Measurements from ENCODE around the gene SLC22A2.
"Not testable (repeated sequence)": the region's sequence is repeated elsewhere in the genome, so short reads cannot be mapped to it uniquely, and the experiment has no call there.

SLC22A2 gene

DNA sequence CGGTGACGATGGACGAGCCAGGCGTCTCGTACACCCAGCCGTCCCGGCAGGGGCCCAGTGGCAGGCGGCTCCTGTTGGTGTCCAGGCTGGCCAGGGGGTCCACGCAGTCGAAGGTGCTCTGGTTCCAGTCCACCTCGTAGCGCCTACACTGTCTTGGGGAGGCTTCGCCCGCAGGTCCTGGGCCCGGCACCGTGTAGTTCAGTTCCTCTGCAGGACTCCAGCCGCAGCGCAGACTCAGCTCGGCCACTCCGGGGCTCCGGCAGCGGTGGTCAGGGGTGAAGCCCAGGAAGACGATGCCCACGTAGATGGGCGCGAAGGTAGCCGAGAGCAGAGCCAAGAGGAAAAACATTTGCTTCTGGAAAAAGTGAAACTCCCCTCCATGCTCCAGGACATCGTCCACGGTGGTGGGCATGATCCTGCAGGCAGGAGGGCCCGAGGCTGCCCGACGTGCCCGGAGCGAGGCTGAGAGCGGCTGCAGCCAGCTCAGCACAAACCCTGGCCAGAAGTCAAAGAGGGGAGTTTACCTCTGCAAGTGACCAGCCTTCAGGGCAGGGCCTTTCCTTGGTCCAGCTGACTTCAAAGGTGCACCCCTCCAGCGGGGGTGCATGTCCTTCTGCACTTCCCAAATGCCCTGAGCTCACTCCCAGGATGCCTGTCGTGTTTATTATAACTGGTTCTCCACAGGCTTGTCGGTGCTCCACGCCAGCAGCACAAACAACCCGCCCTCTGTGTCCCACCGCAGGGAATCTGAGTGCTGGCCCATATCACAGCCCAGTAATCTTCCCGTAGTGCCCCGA lies at the start of gene SLC22A2:
TSS of gene SLC22A2 (minus strand) at position 476 of the 797 bp plus-strand sequence. CDS start at position 412, 64 bp downstream.
- no peak for DNase-seq (ENCODE audit: low read depth in 2 of 3, low spot score in 1 of 3)

DNA sequence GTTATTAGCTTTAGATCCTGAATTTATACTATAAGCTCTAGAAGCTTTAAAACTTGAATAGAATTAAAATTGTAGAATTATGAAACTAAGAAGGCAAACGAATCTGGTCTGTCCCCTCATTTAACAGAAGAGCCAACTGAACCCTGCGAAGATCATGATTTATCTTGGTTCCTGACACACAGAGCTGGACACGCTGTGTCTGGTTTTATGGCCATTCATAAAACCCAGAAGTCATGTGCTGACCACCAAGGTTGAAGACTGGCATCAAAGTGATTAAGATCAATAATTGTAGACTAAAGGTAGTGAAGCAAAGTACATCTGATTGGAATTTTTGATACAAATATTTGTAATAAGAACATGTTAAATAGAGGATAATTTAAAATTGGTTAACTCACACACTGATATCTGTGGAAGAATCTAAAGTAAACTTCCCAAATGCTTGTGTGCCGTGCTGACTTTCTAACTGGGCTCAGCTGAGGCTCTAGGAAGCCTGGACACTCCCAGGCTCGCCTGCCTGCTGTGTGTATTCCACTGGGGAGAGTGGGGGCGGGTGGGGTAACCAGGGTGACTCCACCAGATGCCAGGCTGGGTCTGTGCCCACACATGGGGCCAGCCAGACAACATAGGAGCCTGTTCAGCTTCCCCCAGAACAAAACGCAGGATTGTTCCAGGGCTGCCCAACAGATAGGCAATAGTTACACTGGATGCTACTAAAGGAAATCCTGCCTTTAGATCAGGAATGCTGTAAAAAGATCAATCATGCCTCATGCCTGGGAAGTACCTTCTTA lies 47.5 kb upstream of the SLC22A2 start:
- DNase-seq (ENCODE audit: low read depth in 2 of 3, low spot score in 1 of 3) = no peak

DNA sequence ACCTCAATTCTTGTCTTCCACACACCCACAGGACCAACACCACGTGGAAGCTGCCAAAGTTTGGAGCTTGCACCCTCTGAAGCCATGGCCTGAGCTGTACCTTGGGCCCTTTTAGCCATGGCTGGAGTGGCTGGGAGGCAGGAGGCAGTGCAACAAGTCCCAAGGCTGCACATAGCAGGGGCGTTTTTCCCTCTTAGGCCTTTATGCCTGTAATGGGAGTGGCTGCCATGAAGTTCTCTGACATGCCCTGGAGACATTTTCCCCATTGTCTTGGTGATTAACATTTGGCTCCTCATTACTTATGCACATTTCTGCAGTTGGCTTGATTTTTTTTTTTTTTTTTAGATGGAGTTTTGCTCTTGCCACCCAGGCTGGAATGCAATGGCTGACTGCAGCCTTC lies 45.2 kb upstream of the SLC22A2 start:
- no peak for DNase-seq (ENCODE audit: low read depth in 2 of 3, low spot score in 1 of 3)

DNA sequence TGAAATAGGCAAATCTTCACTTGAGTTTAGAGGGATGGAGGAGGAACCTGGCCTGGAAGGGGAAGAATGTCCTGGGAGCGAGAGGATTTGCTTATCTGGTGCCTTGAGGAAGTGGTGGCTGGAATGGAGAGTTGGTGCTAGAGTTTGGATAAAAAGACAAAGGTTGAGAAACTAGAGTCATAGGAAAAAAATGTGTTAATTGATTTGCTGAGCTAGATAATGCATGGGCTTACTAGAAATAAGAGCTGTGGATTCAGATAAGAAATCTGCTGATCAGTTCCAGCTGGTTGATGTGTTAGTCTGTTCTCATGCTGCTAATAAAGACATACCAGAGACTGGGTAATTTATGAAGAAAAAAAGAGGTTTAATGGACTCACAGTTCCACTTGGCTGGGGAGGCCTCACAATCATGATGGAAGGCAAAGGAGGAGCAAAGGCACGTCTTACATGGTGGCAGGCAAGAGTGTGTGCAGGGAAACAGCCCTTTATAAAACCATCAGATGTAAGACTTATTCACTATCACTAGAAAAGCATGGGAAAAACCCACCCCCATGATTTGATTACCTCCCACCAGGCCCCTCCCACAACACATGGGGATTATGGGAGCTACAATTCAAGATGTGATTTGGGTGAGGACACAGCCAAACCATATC lies 43.9 kb upstream of the SLC22A2 start:
- not testable (repeated sequence) for DNase-seq (ENCODE audit: low read depth in 2 of 3, low spot score in 1 of 3)

DNA sequence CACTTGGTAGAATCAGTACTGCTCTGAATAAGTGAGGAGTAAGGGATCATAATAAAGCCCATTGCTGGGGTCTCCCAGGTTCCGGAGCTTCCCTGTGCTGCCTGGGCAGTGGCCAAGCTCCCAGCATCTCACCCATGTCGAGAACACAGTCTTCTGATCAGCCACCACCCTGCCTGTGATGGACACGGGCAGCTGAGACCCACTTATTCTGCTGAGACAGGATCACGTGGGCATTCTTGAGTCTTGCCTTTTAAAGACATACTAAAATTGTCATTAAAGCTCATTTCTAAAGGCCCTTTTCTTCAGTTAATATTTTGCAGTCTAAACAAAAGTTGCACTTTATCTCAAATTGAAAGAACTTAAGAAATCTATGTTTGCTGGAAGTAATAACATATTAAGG lies 42.7 kb upstream of the SLC22A2 start:
- no peak for DNase-seq (ENCODE audit: low read depth in 2 of 3, low spot score in 1 of 3)

DNA sequence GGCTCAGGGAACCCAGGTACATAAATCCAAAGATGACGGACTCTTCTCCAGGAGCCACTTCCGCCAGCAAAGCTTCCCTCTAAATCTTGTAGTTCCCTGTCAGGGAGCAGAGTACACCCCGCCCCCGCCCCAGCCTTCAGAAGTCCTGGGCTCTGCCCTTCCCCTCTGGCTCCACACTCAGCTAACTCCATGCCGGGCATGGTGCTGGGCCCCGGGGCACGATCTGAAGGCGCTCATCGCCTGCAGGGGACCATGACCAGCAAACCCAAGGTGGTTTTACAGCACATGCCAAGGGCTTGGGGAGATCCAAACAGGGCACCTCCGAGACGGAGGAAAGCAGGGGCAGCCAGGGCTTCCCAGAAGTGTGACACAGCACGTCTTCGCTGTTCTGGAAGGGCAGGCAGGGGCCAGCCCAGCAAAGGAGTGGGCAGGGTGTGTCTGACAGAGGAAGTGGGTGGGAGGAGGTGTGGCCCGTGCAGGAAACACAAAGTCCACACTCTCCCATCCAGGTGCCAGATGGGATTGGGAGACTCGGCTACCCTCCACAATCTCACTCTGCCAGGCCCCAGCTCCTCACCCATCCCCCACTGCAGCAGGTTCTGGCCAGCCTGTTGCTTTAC lies 41.6 kb upstream of the SLC22A2 start:
- no peak for DNase-seq (ENCODE audit: low read depth in 2 of 3, low spot score in 1 of 3)

DNA sequence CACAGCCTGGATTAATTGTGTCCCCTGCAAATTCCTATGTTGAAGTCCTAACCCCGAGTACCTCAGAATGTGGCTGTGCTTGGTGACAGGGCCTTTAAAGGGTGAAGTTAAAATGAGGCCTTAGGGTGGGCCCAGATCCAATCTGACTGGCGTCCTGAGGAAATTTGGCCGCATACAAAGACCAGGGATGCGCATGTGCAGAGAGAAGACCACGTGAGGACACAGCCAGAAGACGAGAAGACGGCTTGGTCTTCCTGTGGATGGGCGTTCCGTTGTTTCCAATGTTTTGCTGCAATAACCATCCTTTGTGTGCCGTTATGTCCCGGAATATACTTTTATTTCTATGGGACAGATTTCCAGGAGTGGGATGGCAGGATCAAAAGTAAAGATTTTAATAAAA lies 40.9 kb upstream of the SLC22A2 start:
- no peak for DNase-seq (ENCODE audit: low read depth in 2 of 3, low spot score in 1 of 3)

DNA sequence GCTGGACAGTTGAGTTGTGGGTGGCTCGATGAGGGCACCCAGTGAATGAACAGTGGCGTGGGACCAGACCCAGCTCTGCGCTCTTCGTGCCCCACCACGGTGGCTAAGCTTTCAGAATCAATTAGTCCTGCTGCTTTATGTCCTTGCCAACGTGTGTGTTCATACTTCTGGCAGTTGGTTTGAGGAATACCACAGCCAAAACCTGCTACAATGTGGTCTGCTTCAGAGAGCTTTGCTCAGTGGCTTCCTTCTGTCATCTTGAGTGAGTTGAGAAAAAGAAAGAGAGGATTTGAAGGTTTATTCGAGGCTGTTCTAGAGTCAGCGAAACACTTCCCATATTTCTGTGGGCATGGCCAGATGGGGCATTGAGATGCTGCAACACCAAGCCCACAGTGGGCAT lies 39.5 kb upstream of the SLC22A2 start:
- DNase-seq (ENCODE audit: low read depth in 2 of 3, low spot score in 1 of 3) = no peak

DNA sequence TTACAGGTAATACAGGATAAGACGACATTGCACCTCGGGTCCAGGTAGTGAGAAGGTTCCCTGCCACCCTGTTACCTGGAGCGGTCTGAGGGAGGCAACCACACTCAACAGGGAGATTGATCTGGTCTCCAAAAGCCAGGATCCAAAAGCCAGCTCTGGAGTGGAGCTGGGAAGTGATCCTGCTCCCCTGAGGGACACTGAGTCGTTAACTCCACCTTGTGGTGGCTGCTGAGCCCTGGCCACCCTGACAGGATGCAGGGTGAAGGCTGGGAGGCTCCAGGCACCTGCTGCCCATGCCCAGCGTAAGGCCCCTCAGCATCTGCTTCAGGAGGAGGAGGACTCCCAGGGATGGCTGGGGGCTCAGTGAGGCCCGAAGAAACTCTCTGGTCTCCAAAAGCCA lies 38.7 kb upstream of the SLC22A2 start:
- DNase-seq (ENCODE audit: low read depth in 2 of 3, low spot score in 1 of 3) = no peak

DNA sequence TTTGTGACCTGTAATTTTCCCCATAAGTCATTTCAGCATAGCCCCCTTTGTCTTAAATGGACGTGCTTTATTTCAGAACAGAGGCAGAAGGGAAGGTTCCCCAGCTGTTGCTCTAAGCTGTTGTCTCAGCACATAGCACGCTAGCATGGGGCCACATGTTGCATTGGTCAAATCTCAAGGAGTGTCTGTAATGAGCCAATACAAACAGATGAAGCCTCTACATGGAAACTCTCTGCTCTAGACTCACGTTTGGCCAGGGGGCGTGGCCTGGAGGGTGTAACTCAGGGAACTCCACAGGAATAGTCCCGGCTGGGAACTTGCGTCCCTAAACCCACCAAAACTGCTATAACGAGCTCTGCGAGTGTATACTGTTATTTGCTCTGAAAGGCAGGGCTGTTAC lies 35.2 kb upstream of the SLC22A2 start:
- no peak for DNase-seq (ENCODE audit: low read depth in 2 of 3, low spot score in 1 of 3)

DNA sequence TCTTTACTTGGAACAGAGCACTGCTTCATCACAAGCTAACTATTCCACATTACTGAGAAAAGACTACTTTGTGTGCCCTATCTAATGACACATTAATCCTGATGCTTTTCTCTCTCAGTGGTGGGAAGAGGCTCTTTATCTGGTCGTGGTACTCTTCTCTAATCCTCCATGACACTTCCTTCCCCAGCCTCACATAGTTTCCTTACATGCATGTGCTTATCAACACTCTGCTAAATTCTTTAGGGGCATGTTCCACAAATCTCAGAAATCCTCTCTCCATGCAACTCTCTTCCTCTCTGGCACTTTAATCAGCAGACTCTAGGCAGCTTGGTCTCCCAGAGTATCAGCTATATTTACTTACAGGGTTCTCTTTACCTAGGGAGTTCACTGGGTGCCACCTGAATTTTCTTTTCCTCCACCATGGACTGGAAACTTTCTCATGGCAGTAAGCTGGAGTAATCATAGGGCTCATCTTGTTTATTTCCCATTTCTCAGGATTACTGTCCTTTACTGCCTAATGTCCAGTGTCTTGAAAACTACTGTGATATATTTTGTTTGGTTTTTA lies 27.0 kb upstream of the SLC22A2 start:
- DNase-seq (ENCODE audit: low read depth in 2 of 3, low spot score in 1 of 3) = no peak

DNA sequence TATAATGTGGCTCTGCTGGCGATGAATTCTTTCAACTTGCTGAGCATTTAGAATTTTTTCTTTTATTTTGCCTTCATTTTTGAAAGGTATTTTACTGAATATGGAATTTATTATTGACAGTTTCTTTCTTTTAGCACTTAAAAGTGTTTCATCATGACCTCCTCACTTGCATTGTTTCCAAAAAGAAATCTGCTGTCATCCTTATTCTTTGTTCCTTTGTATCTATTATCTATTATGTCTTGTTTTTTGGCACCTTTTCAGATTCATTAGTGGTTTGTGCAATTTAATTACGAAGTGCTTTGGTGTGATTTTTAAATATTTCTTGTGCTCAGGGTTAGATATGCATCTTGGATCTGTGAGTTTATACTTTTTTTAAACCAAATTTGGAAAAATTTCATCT lies 26.0 kb upstream of the SLC22A2 start:
- DNase-seq (ENCODE audit: low read depth in 2 of 3, low spot score in 1 of 3) = no peak

DNA sequence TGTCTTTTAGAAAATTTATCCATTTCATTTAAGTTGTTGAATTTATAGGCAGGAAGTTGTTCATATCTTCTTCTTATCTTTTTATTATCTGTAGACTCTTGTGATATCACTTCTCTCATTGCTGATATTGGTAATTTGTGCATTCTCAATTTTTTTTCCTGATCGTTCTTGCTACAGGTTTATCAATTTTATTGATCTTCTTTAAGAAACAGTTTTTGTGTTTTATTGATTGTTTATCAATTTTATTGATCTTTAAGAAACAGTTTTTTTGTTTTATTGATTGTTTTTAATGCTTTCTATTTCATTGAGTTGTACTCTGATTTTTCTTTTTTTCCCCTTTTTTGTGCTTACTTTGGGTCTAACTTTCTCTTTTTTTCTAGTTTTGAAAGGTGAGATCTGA lies 23.8 kb upstream of the SLC22A2 start:
- DNase-seq (ENCODE audit: low read depth in 2 of 3, low spot score in 1 of 3) = no peak

DNA sequence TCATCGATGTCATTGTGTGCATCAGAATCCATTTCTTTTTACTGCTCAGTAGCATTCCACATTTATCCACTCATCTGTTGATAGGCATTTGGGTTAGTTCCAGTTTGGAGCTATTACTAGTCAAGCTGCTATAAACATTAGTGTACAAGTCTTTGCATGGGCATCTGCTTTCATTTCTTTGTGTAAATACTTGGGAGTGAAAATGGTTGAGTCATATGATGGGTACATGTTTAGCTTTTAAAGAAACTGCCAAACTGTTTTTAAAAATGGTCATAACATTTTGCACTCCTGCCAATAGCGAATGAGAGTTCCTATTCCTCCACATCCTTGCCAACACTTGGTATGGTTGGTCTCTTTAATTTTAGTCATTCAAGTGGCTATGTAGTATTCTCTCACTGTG lies 21.2 kb upstream of the SLC22A2 start:
- no peak for DNase-seq (ENCODE audit: low read depth in 2 of 3, low spot score in 1 of 3)

DNA sequence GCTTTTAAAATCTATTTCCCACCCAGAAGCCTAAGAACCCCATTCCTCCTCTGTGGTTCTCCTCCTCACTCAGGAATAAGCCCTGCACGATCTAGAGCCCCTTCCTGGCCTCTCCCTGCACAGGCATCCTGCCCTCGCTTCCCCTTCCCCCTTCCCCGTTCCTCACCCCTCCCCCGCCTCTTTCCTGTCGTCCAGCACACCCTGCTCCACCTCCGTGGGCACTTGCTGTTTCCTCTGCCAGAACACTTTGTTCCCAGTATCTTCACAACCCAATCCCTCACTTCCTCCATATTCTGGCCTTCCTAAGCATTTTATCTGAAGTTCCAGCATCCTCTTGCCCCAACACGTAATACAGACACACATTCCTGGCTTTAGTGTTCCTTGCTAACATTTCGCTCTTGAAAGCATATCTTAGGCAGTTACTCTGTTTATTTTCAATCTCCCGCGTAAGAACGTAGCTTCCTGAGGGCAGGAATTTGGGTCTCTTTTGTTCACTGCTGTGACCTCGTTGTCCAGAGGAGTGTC lies 20.2 kb upstream of the SLC22A2 start:
- no peak for DNase-seq (ENCODE audit: low read depth in 2 of 3, low spot score in 1 of 3)

DNA sequence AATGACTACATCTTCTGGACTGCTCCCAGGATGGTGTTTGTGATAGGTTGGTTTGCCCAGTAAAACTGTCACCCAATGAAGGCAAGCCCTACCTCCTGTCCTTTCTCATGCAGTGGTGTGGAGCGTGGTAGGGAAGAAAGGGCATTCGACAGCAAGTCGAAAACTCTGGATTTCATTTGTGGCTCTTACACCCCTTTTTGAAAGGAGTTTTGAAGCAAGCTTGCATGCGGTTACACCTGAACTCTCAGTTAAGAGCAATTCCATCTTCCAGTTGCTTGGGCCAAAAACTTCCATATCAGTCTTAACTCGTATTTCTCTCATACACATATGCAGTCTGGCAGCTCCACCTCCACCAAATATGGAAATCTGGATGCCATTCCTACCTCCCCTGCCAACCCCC lies 19.7 kb upstream of the SLC22A2 start:
- no peak for DNase-seq (ENCODE audit: low read depth in 2 of 3, low spot score in 1 of 3)

DNA sequence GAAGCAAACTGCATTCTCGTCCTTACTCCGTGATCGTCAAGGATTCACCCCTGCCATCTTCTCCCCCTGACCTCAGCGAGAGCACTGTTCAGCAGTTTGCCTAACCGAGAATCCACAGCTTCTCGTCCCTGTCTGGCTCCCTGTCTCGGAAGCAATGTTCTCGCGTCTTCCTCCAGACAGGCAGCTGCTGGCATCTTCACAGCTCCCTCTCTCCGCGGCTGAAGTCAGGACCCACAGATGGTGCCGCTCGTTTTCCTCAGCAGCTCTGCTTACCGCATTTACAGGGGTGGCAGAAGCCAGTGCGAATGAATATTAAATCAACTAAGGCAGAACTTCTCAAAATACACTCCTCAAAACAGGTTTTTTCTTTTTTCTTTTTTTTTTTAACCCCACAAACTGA lies 18.9 kb upstream of the SLC22A2 start:
- DNase-seq (ENCODE audit: low read depth in 2 of 3, low spot score in 1 of 3) = no peak

DNA sequence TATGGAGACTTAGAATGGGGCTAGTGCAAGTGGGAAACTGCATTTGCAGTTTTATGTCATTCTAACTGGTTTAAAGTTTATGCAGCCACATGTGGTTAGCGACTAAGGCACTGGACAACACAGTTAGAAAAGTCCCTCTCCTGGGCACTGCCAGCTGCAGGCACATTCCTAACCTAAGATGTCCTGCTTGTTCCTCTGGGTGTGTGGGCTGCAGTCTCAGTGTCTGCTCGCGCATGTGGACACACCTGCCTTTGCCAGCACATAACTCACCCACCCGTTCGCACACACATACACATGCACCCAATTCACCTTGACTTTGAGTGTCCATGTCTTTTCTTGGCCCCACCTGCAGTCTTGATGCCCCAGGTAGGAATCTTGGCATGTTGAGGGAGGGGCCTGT lies 18.5 kb upstream of the SLC22A2 start:
- no peak for DNase-seq (ENCODE audit: low read depth in 2 of 3, low spot score in 1 of 3)

DNA sequence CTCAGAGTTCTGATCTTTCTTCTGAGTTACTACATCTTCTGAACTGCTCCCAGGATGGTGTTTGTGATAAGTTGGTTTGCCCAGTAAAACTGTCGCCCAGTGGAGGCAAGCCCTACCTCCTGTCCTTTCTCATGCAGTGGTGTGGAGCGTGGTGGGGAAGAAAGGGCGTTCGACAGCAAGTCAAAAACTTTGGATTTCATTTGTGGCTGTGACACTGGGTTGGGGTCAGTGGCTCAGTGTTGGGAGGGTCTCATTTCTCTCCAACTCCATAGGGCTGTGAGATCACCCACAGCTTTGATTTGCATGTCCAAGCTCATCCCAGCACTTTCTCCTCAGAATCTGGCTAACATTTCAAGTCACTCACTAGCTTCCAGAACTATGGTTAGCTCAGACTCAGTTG lies 17.5 kb upstream of the SLC22A2 start:
- no peak for DNase-seq (ENCODE audit: low read depth in 2 of 3, low spot score in 1 of 3)

DNA sequence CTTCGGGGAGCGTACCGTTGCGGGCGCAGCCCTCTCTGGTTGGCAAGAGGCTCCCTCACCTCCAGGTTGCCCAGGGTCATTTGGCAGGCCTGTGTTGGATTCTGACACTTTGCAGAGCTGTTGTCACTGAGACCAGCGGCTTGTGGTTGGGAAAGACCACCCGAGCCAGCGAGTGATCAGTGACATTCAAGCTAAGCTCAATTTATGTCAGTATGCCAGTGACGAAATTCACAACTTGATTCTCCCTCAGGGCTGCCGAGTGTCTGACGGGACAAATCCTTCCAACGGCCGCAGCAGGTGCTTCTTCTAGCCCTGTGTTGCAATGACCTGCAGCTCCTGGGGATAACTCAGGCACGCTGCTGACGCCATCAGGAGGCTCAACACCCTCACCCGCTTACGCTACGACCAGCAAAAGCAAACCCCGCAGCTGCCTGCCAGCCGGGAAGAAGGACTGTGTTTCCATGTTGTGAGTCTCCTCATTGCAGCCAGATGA lies 16.9 kb upstream of the SLC22A2 start:
- no peak for DNase-seq (ENCODE audit: low read depth in 2 of 3, low spot score in 1 of 3)

Measured in stimulated activated CD4-positive, alpha-beta T cell treated with anti-CD3 and anti-CD28 coated beads, Interleukin-12 subunit alpha, Interleukin-12 subunit beta, amount 100 ng/mL, for 48 hours (primary cell).